ENCODE results near the gene ITGBL1.
A peak's percentile ranks its signal among the peaks of the same experiment; 100 is the strongest.

The ITGBL1 gene

GRCh38 chr13:101698400-101698799 is 245.9 kb downstream of the ITGBL1 start:
- ATAC-seq (ENCODE audit: insufficient read depth, low read depth) (no peak), DNase-seq (no peak)
- no peak overlapping the region for H3K4me2 ChIP-seq (ENCODE audit: insufficient read depth, low read length)
- no peak overlapping the region for H3K27ac ChIP-seq (ENCODE audit: low read length)
- H3K4me1 ChIP-seq (ENCODE audit: insufficient read depth, low read length): peaks cover under 1% of the 10 kb centered on the region; the same call in 1 of the 2 replicates
- H3K4me3 ChIP-seq (ENCODE audit: low read depth in 1 of 2, low read length in 2 of 2): no peak overlapping the region
- no peaks in the 10 kb centered on the region for H3K27me3 ChIP-seq (ENCODE audit: insufficient read depth, low read length, poor library complexity)
- H4K20me1 ChIP-seq (ENCODE audit: insufficient read depth, low read length): no peaks in the 10 kb centered on the region
- no peaks in the 10 kb centered on the region for H3K79me2 ChIP-seq (ENCODE audit: insufficient read depth, low read length)
- no peaks in the 10 kb centered on the region for H3K36me3 ChIP-seq (ENCODE audit: insufficient read depth, low read length)
- H3K9ac ChIP-seq (ENCODE audit: low read depth, low read length): no peak overlapping the region
- no peak overlapping the region for H2AFZ ChIP-seq (ENCODE audit: low read depth, low read length)
- no peak for TF ChIP-seq EZH2 (IDR thresholded peaks at IDR 0.05; ENCODE audit: borderline replicate concordance, low read depth, low read length, severe bottlenecking)
- TF ChIP-seq, protein P1, sequence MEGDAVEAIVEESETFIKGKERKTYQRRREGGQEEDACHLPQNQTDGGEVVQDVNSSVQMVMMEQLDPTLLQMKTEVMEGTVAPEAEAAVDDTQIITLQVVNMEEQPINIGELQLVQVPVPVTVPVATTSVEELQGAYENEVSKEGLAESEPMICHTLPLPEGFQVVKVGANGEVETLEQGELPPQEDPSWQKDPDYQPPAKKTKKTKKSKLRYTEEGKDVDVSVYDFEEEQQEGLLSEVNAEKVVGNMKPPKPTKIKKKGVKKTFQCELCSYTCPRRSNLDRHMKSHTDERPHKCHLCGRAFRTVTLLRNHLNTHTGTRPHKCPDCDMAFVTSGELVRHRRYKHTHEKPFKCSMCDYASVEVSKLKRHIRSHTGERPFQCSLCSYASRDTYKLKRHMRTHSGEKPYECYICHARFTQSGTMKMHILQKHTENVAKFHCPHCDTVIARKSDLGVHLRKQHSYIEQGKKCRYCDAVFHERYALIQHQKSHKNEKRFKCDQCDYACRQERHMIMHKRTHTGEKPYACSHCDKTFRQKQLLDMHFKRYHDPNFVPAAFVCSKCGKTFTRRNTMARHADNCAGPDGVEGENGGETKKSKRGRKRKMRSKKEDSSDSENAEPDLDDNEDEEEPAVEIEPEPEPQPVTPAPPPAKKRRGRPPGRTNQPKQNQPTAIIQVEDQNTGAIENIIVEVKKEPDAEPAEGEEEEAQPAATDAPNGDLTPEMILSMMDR (IDR thresholded peaks at IDR 0.05; ENCODE audit: borderline replicate concordance, extremely low read depth, low read length, poor library complexity, severe bottlenecking): no peak
- H3K9me3 ChIP-seq (ENCODE audit: insufficient read depth, low read length, severe bottlenecking): no peaks in the 10 kb centered on the region

DNA sequence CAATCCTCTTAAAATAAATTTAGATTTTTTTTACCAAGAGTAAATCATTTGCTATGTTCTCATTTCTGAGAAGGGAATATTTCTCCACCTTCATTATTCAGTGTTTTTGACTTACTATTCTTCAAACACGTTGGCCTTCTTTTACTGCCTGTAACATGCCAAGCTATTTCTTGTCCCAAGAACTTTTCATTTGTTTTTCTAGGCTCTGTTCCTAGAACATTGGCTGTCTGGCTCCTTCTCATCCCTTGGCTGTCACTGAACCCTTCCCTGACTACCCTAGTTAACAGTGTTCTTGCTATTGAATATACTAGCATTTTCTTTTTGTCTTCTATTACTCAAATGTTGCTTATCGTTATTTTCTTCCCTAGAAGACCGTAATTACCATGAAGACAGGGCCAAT is 248.1 kb downstream of the ITGBL1 start:
- Histone ChIP-seq H3K79me2 (ENCODE audit: insufficient read depth, low read length) (no peaks in the 10 kb centered on the region), H3K36me3 (ENCODE audit: insufficient read depth, low read length) (no peaks in the 10 kb centered on the region), H3K4me2 (ENCODE audit: insufficient read depth, low read length) (no peak overlapping the region), H3K9ac (ENCODE audit: low read depth, low read length) (no peak overlapping the region), H4K20me1 (ENCODE audit: insufficient read depth, low read length) (no peaks in the 10 kb centered on the region), H2AFZ (ENCODE audit: low read depth, low read length) (no peak overlapping the region), H3K9me3 (ENCODE audit: insufficient read depth, low read length, severe bottlenecking) (no peaks in the 10 kb centered on the region), H3K27me3 (ENCODE audit: insufficient read depth, low read length, poor library complexity) (no peaks in the 10 kb centered on the region), H3K27ac (ENCODE audit: low read length) (no peak overlapping the region), H3K4me1 (ENCODE audit: insufficient read depth, low read length) (peaks cover 22% of the 10 kb centered on the region), H3K4me3 (ENCODE audit: low read depth in 1 of 2, low read length in 2 of 2) (no peak overlapping the region)
- no peak for DNase-seq
- TF ChIP-seq, protein P1 (IDR thresholded peaks at IDR 0.05; ENCODE audit: borderline replicate concordance, extremely low read depth, low read length, poor library complexity, severe bottlenecking): no peak
- no peak for TF ChIP-seq EZH2 (IDR thresholded peaks at IDR 0.05; ENCODE audit: borderline replicate concordance, low read depth, low read length, severe bottlenecking)
- ATAC-seq (ENCODE audit: insufficient read depth, low read depth): no peak

DNA sequence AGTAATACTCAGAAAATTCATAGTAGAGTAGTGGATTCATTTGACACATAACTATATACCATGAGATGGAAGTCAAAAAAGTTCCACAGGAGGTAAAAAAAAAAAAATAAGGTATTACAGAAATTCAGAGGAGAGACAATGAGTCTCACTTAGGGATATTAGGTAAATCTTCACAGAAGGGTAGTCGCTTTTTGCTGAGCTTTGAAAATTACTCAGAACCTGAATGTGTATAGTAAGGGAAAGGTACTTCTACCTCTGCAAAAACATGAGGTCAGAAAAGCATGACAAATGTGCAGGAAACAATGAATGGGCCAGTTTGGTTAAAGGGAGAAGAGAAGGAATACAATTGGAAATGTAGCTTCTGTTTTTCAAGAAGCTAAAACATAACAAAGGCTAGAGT is 250.6 kb downstream of the ITGBL1 start:
- Histone ChIP-seq H3K79me2 (ENCODE audit: insufficient read depth, low read length) (no peaks in the 10 kb centered on the region), H3K36me3 (ENCODE audit: insufficient read depth, low read length) (no peaks in the 10 kb centered on the region), H3K4me1 (ENCODE audit: insufficient read depth, low read length) (peaks cover 47% of the 10 kb centered on the region), H3K27ac (ENCODE audit: low read length) (no peak overlapping the region), H3K4me3 (ENCODE audit: low read depth in 1 of 2, low read length in 2 of 2) (no peak overlapping the region), H3K9ac (ENCODE audit: low read depth, low read length) (no peak overlapping the region), H3K27me3 (ENCODE audit: insufficient read depth, low read length, poor library complexity) (no peaks in the 10 kb centered on the region), H3K4me2 (ENCODE audit: insufficient read depth, low read length) (no peak overlapping the region), H2AFZ (ENCODE audit: low read depth, low read length) (no peak overlapping the region), H3K9me3 (ENCODE audit: insufficient read depth, low read length, severe bottlenecking) (no peaks in the 10 kb centered on the region), H4K20me1 (ENCODE audit: insufficient read depth, low read length) (no peaks in the 10 kb centered on the region)
- no peak for DNase-seq
- no peak for ATAC-seq (ENCODE audit: insufficient read depth, low read depth)
- TF ChIP-seq EZH2 (IDR thresholded peaks at IDR 0.05; ENCODE audit: borderline replicate concordance, low read depth, low read length, severe bottlenecking): no peak
- TF ChIP-seq, protein P1 (IDR thresholded peaks at IDR 0.05; ENCODE audit: borderline replicate concordance, extremely low read depth, low read length, poor library complexity, severe bottlenecking): no peak

DNA sequence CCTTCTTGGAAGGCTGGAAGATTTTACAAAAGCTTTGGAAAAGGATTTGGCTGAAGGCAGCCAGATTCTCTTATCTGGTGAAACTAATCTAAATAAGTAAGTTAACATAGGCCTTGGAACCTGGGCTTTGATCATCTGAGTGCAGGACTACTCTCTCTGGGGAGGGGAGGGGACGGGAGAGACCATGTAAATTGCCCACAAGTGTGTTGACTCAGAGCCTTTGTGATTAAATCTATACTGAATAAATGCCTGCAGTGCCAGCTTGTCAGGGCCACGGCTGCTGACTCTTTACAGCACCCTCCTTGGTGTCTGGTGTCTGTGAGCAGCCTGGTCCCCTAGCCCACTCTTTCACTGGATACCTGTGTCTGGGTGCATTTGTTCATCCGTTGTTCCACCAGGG is 251.4 kb downstream of the ITGBL1 start:
- TF ChIP-seq EZH2 (IDR thresholded peaks at IDR 0.05; ENCODE audit: borderline replicate concordance, low read depth, low read length, severe bottlenecking): no peak
- TF ChIP-seq, protein P1 (IDR thresholded peaks at IDR 0.05; ENCODE audit: borderline replicate concordance, extremely low read depth, low read length, poor library complexity, severe bottlenecking): no peak
- DNase-seq: peak; percentile 56
- peak; percentile 32 for ATAC-seq (ENCODE audit: insufficient read depth, low read depth)
- H3K9ac ChIP-seq (ENCODE audit: low read depth, low read length): no peak overlapping the region
- no peak overlapping the region for H2AFZ ChIP-seq (ENCODE audit: low read depth, low read length)
- H3K36me3 ChIP-seq (ENCODE audit: insufficient read depth, low read length): no peaks in the 10 kb centered on the region
- no peaks in the 10 kb centered on the region for H4K20me1 ChIP-seq (ENCODE audit: insufficient read depth, low read length)
- no peaks in the 10 kb centered on the region for H3K27me3 ChIP-seq (ENCODE audit: insufficient read depth, low read length, poor library complexity)
- peak overlapping the region; percentile 47; the same call in 1 of the 2 replicates for H3K27ac ChIP-seq (ENCODE audit: low read length)
- H3K4me2 ChIP-seq (ENCODE audit: insufficient read depth, low read length): no peak overlapping the region
- peaks cover 55% of the 10 kb centered on the region for H3K4me1 ChIP-seq (ENCODE audit: insufficient read depth, low read length)
- H3K4me3 ChIP-seq (ENCODE audit: low read depth in 1 of 2, low read length in 2 of 2): no peak overlapping the region
- H3K79me2 ChIP-seq (ENCODE audit: insufficient read depth, low read length): no peaks in the 10 kb centered on the region
- H3K9me3 ChIP-seq (ENCODE audit: insufficient read depth, low read length, severe bottlenecking): no peaks in the 10 kb centered on the region
